Cardiac ventricle fibroblast (primary cell): Measurements from ENCODE around the gene ELMO1. TPM values are rescaled to one million over a fixed set of nuclear protein-coding genes. Genes with fewer than 3 reads are reported as not detected.

Experiments used
- total RNA-seq: library from RNA; depleted of rRNA; stranded (reverse); fragments of >200 nt; gene quantifications from 2 replicates; pipeline ENCODE4 v1.2.3, GENCODE V29; 2015

ELMO1 gene
- 1.9 and 2.7 TPM in 2 replicates for total RNA-seq

GRCh38 chr7:37448636-37449361, at the start of gene ELMO1:
Gene ELMO1 (minus strand): TSS chr7:37448864. CDS start chr7:37342690, 106,174 bp downstream.

Other genes starting within 250 kb of the ELMO1 start
- not detected in 2 replicates for gene GPR141, start 234.9 kb upstream of the ELMO1 start, total RNA-seq